H1 (cell line): ENCODE results near the gene SLC39A11. TPM values are rescaled to one million over a fixed set of nuclear protein-coding genes. Genes with fewer than 3 reads are reported as not detected.

Experiments used
- CTCF ChIA-PET: fragments of 300-600 bp; sonication (Branson Sonifier 250); formaldehyde crosslinking; loops from one replicate; lab custom pipeline; 2021; ENCODE audit not compliant: partially characterized antibody; lab: Charles Lee
- POLR2A ChIA-PET: fragments of 300-600 bp; sonication (Branson Sonifier 250); formaldehyde crosslinking; loops from one replicate; lab custom pipeline; 2021; ENCODE audit warnings: inconsistent platforms; ENCODE audit not compliant: partially characterized antibody; lab: Charles Lee
- DNase-seq, 2 experiments: peaks; one replicate each; pipeline versions ENCODE4 v3.0.0 to v3.0.0-alpha.2; 2010 to 2022; ENCODE audit warnings: low spot score in 2 of 2, low read depth in 1 of 2, mixed read lengths in 1 of 2
- FAIRE-seq: peaks from 2 replicates; lab custom pipeline; 2011; peaks lifted over from hg19 to GRCh38; lab: Jason Lieb, UNC
- H2AFZ ChIP-seq: 2 replicates; pipeline ENCODE4 v1.8.1; 2012; ENCODE audit warnings: low read length, inconsistent platforms
- H2AK5ac ChIP-seq: 2 replicates; pipeline ENCODE4 v1.6.1; 2013; ENCODE audit warnings: low read depth, low read length
- H2BK120ac ChIP-seq: replicated peaks from 2 replicates; pipeline ENCODE3; 2013; ENCODE audit warnings: low read depth, low read length, inconsistent platforms
- H2BK12ac ChIP-seq: 2 replicates; pipeline ENCODE4 v1.6.1; 2013; ENCODE audit warnings: low read depth, low read length
- H2BK15ac ChIP-seq: 2 replicates; pipeline ENCODE4 v1.6.1; 2013; ENCODE audit warnings: low read length
- H2BK20ac ChIP-seq: 2 replicates; pipeline ENCODE4 v1.6.1; 2013; ENCODE audit warnings: low read length
- H2BK5ac ChIP-seq: 2 replicates; pipeline ENCODE4 v1.6.1; 2013; ENCODE audit warnings: low read depth, low read length
- H3K14ac ChIP-seq: 2 replicates; pipeline ENCODE4 v1.6.1; 2013; ENCODE audit warnings: inconsistent platforms; ENCODE audit not compliant: insufficient read length
- H3K18ac ChIP-seq: 2 replicates; pipeline ENCODE4 v1.6.1; 2013; ENCODE audit warnings: low read length; ENCODE audit errors: extremely low read depth
- H3K23ac ChIP-seq: 2 replicates; pipeline ENCODE4 v1.6.1; 2013; ENCODE audit warnings: inconsistent platforms; ENCODE audit not compliant: insufficient read length
- H3K23me2 ChIP-seq: 2 replicates; pipeline ENCODE4 v1.6.1; 2013; ENCODE audit warnings: low read depth, low read length
- H3K27ac ChIP-seq: 2 replicates; pipeline ENCODE4 v1.6.1; 2011; ENCODE audit warnings: low read depth, low read length, inconsistent platforms
- H3K27me3 ChIP-seq, 4 experiments: replicated peaks in 1 of 4; 1 replicate in 1 of 4; 2 replicates in 3 of 4; pipeline versions ENCODE4 v1.6.1 to v1.8.1; 2011 to 2013; ENCODE audit warnings: low read length in 3 of 4, mild to moderate bottlenecking in 3 of 4, inconsistent platforms in 2 of 4, mixed read lengths in 2 of 4, moderate library complexity in 1 of 4; ENCODE audit not compliant: control insufficient read depth in 3 of 4, insufficient read depth in 3 of 4; ENCODE audit errors: extremely low read depth in 1 of 4
- H3K36me3 ChIP-seq, 4 experiments: 2 replicates each; pipeline versions ENCODE4 v1.6.1 to v1.8.1; 2011 to 2013; ENCODE audit warnings: mild to moderate bottlenecking in 4 of 4, low read length in 3 of 4, moderate library complexity in 2 of 4, control low read depth in 1 of 4, inconsistent platforms in 1 of 4; ENCODE audit not compliant: insufficient read depth in 4 of 4, control insufficient read depth in 2 of 4
- H3K4ac ChIP-seq: replicated peaks from 2 replicates; pipeline ENCODE3; 2013; ENCODE audit warnings: low read length, low read depth, mixed read lengths, inconsistent platforms; ENCODE audit not compliant: insufficient read length
- H3K4me1 ChIP-seq, 4 experiments: replicated peaks in 1 of 4; 1 replicate in 1 of 4; 2 replicates in 3 of 4; pipeline versions ENCODE4 v1.6.1 to v1.8.1; 2011 to 2013; ENCODE audit warnings: low read length in 3 of 4, inconsistent platforms in 2 of 4, mixed read lengths in 1 of 4; ENCODE audit not compliant: insufficient read depth in 4 of 4, control insufficient read depth in 3 of 4
- H3K4me2 ChIP-seq, 2 experiments: 2 replicates each; pipeline versions ENCODE4 v1.6.1 to v1.8.1; 2011 to 2013; ENCODE audit warnings: low read depth in 2 of 2, low read length in 2 of 2, control low read depth in 1 of 2, inconsistent platforms in 1 of 2, mild to moderate bottlenecking in 1 of 2; ENCODE audit not compliant: insufficient read depth in 1 of 2
- H3K4me3 ChIP-seq, 4 experiments: fragments of 200-600, 300-600 bp in 1 of 4; sonication (generic), shearing (Covaris generic), sonication (Bioruptor Twin) in 1 of 4; 2 replicates each; pipeline versions ENCODE4 v1.5.1 to v1.8.1; 2011 to 2016; ENCODE audit warnings: low read length in 4 of 4, low read depth in 3 of 4, control low read depth in 2 of 4, inconsistent platforms in 2 of 4, mild to moderate bottlenecking in 2 of 4, mixed read lengths in 1 of 4, moderate library complexity in 1 of 4; ENCODE audit not compliant: insufficient read depth in 2 of 4; ENCODE audit errors: extremely low read depth in 1 of 4
- H3K56ac ChIP-seq: replicated peaks from 2 replicates; pipeline ENCODE3; 2013; ENCODE audit warnings: low read depth, mild to moderate bottlenecking, mixed read lengths, low read length, inconsistent platforms; ENCODE audit not compliant: insufficient read length
- H3K79me1 ChIP-seq: 2 replicates; pipeline ENCODE4 v1.6.1; 2013; ENCODE audit warnings: low read depth, low read length, control low read depth
- H3K79me2 ChIP-seq, 2 experiments: 2 replicates each; pipeline versions ENCODE4 v1.6.1 to v1.8.1; 2012 to 2013; ENCODE audit warnings: low read length in 2 of 2, mild to moderate bottlenecking in 2 of 2, inconsistent platforms in 1 of 2; ENCODE audit not compliant: insufficient read depth in 2 of 2, control insufficient read depth in 1 of 2
- H3K9ac ChIP-seq, 4 experiments: replicated peaks in 1 of 4; 1 replicate in 1 of 4; 2 replicates in 3 of 4; pipeline versions ENCODE4 v1.6.1 to v1.8.1; 2011 to 2013; ENCODE audit warnings: low read depth in 3 of 4, low read length in 3 of 4, control low read depth in 2 of 4, mild to moderate bottlenecking in 2 of 4, moderate library complexity in 2 of 4, inconsistent platforms in 1 of 4; ENCODE audit errors: extremely low read depth in 1 of 4
- H3K9me3 ChIP-seq, 2 experiments: 2 replicates each; pipeline versions ENCODE4 v1.6.1 to v1.8.1; 2012 to 2013; ENCODE audit warnings: mild to moderate bottlenecking in 2 of 2, moderate library complexity in 2 of 2, control low read depth in 1 of 2, inconsistent platforms in 1 of 2, low read depth in 1 of 2, low read length in 1 of 2, mixed read lengths in 1 of 2; ENCODE audit not compliant: insufficient read depth in 2 of 2
- H4K20me1 ChIP-seq, 2 experiments: replicated peaks in 1 of 2; 2 replicates each; pipeline versions ENCODE3 to v1.8.1; 2011 to 2013; ENCODE audit warnings: inconsistent platforms in 2 of 2, low read length in 2 of 2, mild to moderate bottlenecking in 1 of 2; ENCODE audit not compliant: insufficient read depth in 2 of 2, control insufficient read depth in 1 of 2
- H4K5ac ChIP-seq: 2 replicates; pipeline ENCODE4 v1.6.1; 2013; ENCODE audit warnings: low read length, low read depth, mixed read lengths, inconsistent platforms; ENCODE audit not compliant: insufficient read length
- H4K8ac ChIP-seq: 2 replicates; pipeline ENCODE4 v1.8.0; 2013; ENCODE audit warnings: mild to moderate bottlenecking, moderate library complexity, low read length, inconsistent platforms; ENCODE audit not compliant: insufficient read depth; ENCODE audit errors: extremely low read depth
- H4K91ac ChIP-seq: replicated peaks from 2 replicates; pipeline ENCODE3; 2013; ENCODE audit warnings: low read length, mixed read lengths, inconsistent platforms; ENCODE audit not compliant: insufficient read length
- BACH1 ChIP-seq: IDR thresholded peaks from 2 replicates; pipeline ENCODE4 v1.6.1; 2012; ENCODE audit warnings: low read length, improper control_type of control experiment
- CBX5 ChIP-seq: fragments of 300-800, 300-1000 bp; sonication (generic); IDR thresholded peaks from 2 replicates; pipeline ENCODE4 v1.7.1; 2016; ENCODE audit warnings: antibody characterized with exemption, low read length, low read depth
- CBX8 ChIP-seq: fragments of 300-800, 300-1000 bp; sonication (generic); IDR thresholded peaks from 2 replicates; pipeline ENCODE4 v1.7.1; 2016; ENCODE audit warnings: low read depth, low read length, borderline replicate concordance
- CREB1 ChIP-seq: IDR thresholded peaks from 2 replicates; pipeline ENCODE4 v1.6.1; 2012; ENCODE audit warnings: inconsistent platforms
- GABPA ChIP-seq: IDR thresholded peaks from 2 replicates; pipeline ENCODE4 v1.6.1; 2011; ENCODE audit warnings: mild to moderate bottlenecking, low read length, moderate library complexity, borderline replicate concordance; ENCODE audit not compliant: insufficient read depth
- RAD21 ChIP-seq, 2 experiments: IDR thresholded peaks in 1 of 2; conservative IDR thresholded peaks in 1 of 2; 2 replicates each; pipeline ENCODE4 v1.6.1; 2011; ENCODE audit warnings: low read depth in 2 of 2, low read length in 2 of 2, improper control_type of control experiment in 1 of 2, inconsistent platforms in 1 of 2, mild to moderate bottlenecking in 1 of 2, moderate library complexity in 1 of 2
- TCF12 ChIP-seq: IDR thresholded peaks from 2 replicates; pipeline ENCODE4 v1.6.1; 2011; ENCODE audit warnings: low read depth, mild to moderate bottlenecking, low read length
- WGBS, 2 experiments: shearing (Covaris generic) in 1 of 2; methylation state at CpG; one replicate each; pipeline versions ENCODE4 v1.1.6 to v1.1.7; 2013 to 2015; ENCODE audit warnings: low lambda C conversion rate in 2 of 2, mixed read lengths in 2 of 2, inconsistent platforms in 1 of 2, low coverage in 1 of 2, missing lambda C conversion rate in 1 of 2; ENCODE audit not compliant: insufficient replicate concordance in 2 of 2, insufficient coverage in 1 of 2, insufficient read length in 1 of 2; ENCODE audit errors: extremely low coverage in 1 of 2, missing lambda C conversion rate in 1 of 2; 5-methylcytosine and 5-hydroxymethylcytosine counted together
- polyA plus RNA-seq, 7 experiments: library from polyadenylated mRNA; depleted of rRNA in 3 of 7; stranded (reverse) in 5 of 7; unstranded in 2 of 7; fragments of >200 nt in 5 of 7; fragments of 200-250 nt in 2 of 7; gene quantifications; 1 replicate in 5 of 7; 2 replicates in 1 of 7; 4 replicates in 1 of 7; pipeline versions ENCODE4 v1.2.1 to v1.2.3, GENCODE V29; 2011 to 2013; ENCODE audit warnings: missing spikeins in 2 of 7, mixed read lengths in 2 of 7
- total RNA-seq: library from RNA; stranded (reverse); fragmentation: NEBNext Ultra II Directional; extraction: Animal tissue kit (Norgen Biotek cat#: 25700); gene quantifications from 2 replicates; pipeline ENCODE4 v1.2.1, GENCODE V29; 2021
- TF ChIP-seq, protein P1 (sequence below): IDR thresholded peaks from 2 replicates; pipeline ENCODE4 v1.6.1; 2011; ENCODE audit warnings: low read depth, mild to moderate bottlenecking, low read length; ENCODE audit not compliant: insufficient read depth
- TF ChIP-seq, protein P2 (sequence below): IDR thresholded peaks from 2 replicates; pipeline ENCODE4 v1.6.1; 2012; ENCODE audit warnings: inconsistent platforms

SLC39A11 gene
- total and polyA plus RNA-seq, 2 of the 8 experiments (the other 6 are each of a cell fraction or from before 2014, with no cell fraction given) = 12.2 to 19.6 TPM

DNA sequence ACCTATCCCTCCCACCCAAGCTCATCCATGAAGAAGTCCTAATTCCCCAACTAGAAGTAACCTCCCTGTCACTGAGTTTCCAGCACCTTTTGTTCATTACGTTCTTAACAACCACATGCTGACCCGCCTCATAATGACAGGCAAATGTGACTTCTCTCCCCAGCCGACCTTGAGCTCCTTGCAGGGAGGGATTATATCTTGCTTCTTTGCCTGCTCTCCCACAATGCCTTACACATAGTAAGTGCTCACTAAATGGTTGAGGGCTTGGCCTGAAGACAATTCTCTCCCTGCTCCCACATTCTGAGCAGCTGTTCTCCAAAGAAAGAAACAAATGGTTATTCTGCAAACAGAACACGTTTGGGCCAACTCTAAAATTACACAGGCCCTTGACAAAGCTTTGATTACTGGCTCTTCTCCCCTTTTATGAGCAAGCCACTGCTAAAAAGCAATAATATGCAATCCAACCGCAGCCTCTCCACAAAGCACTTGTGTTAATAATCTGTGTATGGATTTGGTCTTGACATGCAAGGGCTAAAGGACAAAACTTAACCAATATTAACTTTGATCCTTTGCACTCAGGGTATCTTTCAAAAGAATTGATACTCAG, 23.2 kb downstream of the SLC39A11 start:
- H2BK12ac ChIP-seq = no peak overlapping the region
- H3K79me2 ChIP-seq = no peaks in the 10 kb centered on the region
- H4K5ac ChIP-seq = no peak overlapping the region
- no peak overlapping the region for H3K18ac ChIP-seq
- no peak overlapping the region for H3K14ac ChIP-seq
- H3K4ac ChIP-seq = no peak overlapping the region
- no peak overlapping the region for H4K8ac ChIP-seq
- H2BK20ac ChIP-seq = no peak overlapping the region
- H3K27ac ChIP-seq = no peak overlapping the region
- H3K23me2 ChIP-seq = no peaks in the 10 kb centered on the region; the same call in 1 of the 2 replicates
- H3K4me2 ChIP-seq = no peak overlapping the region
- DNase-seq (no peak), FAIRE-seq (no peak)
- no peaks in the 10 kb centered on the region for H3K79me1 ChIP-seq
- no peak overlapping the region for H3K4me3 ChIP-seq
- H3K4me1 ChIP-seq = no peaks in the 10 kb centered on the region
- no peak overlapping the region for H2AK5ac ChIP-seq
- H3K27me3 ChIP-seq = no peaks in the 10 kb centered on the region
- H3K9me3 ChIP-seq = 0 out of 4 replicates have a peak, but pooled peaks cover 0 to 2% of the 10 kb centered on the region in 2 experiments
- H3K23ac ChIP-seq = no peak overlapping the region
- no peak overlapping the region for H2BK120ac ChIP-seq
- H3K56ac ChIP-seq = no peak overlapping the region
- 90% methylated on average over 5 of the region's 5 CpGs; no CpG with 5 or more reads in 1 of the 2 experiments for whole genome bisulfite sequencing, 2 experiments
- H4K20me1 ChIP-seq = no peaks in the 10 kb centered on the region
- no peak overlapping the region for H2BK15ac ChIP-seq
- no peak for TF ChIP-seq BACH1
- no peak for TF ChIP-seq CBX5
- TF ChIP-seq RAD21 (IDR thresholded peaks at IDR 0.05 in 1 of 2, conservative IDR thresholded peaks at IDR 0.05 in 1 of 2; ENCODE audit: low read depth in 2 of 2, low read length in 2 of 2) = no peak
- no peak for TF ChIP-seq GABPA
- TF ChIP-seq, protein P1, sequence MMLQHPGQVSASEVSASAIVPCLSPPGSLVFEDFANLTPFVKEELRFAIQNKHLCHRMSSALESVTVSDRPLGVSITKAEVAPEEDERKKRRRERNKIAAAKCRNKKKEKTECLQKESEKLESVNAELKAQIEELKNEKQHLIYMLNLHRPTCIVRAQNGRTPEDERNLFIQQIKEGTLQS = no peak
- TF ChIP-seq CREB1 = no peak
- TF ChIP-seq CBX8 = no peak
- no peak for TF ChIP-seq TCF12
- TF ChIP-seq, protein P2, sequence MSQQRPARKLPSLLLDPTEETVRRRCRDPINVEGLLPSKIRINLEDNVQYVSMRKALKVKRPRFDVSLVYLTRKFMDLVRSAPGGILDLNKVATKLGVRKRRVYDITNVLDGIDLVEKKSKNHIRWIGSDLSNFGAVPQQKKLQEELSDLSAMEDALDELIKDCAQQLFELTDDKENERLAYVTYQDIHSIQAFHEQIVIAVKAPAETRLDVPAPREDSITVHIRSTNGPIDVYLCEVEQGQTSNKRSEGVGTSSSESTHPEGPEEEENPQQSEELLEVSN = no peak
- H2AFZ ChIP-seq = no peak overlapping the region
- ChIA-PET POLR2A (no interaction called here), CTCF (interaction anchor here (1.0 to 1.3 kb wide), 3 partner anchors 10 to 84 kb away, joined by 3 to 5 read pairs (median 4); no protein-coding TSS in a partner anchor)
- H3K9ac ChIP-seq = no peak overlapping the region
- H2BK5ac ChIP-seq = no peak overlapping the region
- no peaks in the 10 kb centered on the region for H3K36me3 ChIP-seq
- H4K91ac ChIP-seq = no peak overlapping the region
